Stimulated activated CD4-positive, alpha-beta T cell treated with anti-CD3 and anti-CD28 coated beads, Interleukin-15, amount 100 ng/mL, for 24 hours (primary cell): ENCODE results near the gene CORO1C.
"Not testable (repeated sequence)": the region's sequence is repeated elsewhere in the genome, so short reads cannot be mapped to it uniquely, and the experiment has no call there.

Source experiments
- DNase-seq: peaks from one replicate; pipeline ENCODE4 v3.0.0-alpha.2; 2020

Gene CORO1C

GRCh38 chr12:108671110-108671509, 60.2 kb downstream of the CORO1C start:
- no peak for DNase-seq

- no peak for DNase-seq
Observed at GRCh38 chr12:108670066-108670631, 61.2 kb downstream of the CORO1C start.

GRCh38 chr12:108668542-108668941, 62.8 kb downstream of the CORO1C start:
- no peak for DNase-seq

- DNase-seq: no peak
Observed at GRCh38 chr12:108668063-108668462, 63.3 kb downstream of the CORO1C start.

GRCh38 chr12:108667349-108667748, 64.0 kb downstream of the CORO1C start:
- no peak for DNase-seq

- no peak for DNase-seq
Observed at GRCh38 chr12:108666401-108666881, 64.9 kb downstream of the CORO1C start.

- no peak for DNase-seq
Observed at GRCh38 chr12:108665608-108666202, 65.6 kb downstream of the CORO1C start.

- peak; percentile 86 for DNase-seq
Observed at GRCh38 chr12:108664338-108665258, 66.7 kb downstream of the CORO1C start.

- DNase-seq: no peak
Observed at GRCh38 chr12:108663324-108664015, 67.8 kb downstream of the CORO1C start.

GRCh38 chr12:108658115-108658514, 73.2 kb downstream of the CORO1C start:
- not testable (repeated sequence) for DNase-seq

- no peak for DNase-seq
Observed at GRCh38 chr12:108657130-108657745, 74.1 kb downstream of the CORO1C start.

- not testable (repeated sequence) for DNase-seq
Observed at GRCh38 chr12:108656247-108656646, 75.1 kb downstream of the CORO1C start.

GRCh38 chr12:108655812-108656175, 75.5 kb downstream of the CORO1C start:
- DNase-seq: not testable (repeated sequence)

GRCh38 chr12:108654622-108655021, 76.7 kb downstream of the CORO1C start:
- not testable (repeated sequence) for DNase-seq

- no peak for DNase-seq
Observed at GRCh38 chr12:108653922-108654321, 77.4 kb downstream of the CORO1C start.

- no peak for DNase-seq
Observed at GRCh38 chr12:108653082-108653516, 78.2 kb downstream of the CORO1C start.

- no peak for DNase-seq
Observed at GRCh38 chr12:108650083-108650482, 81.2 kb downstream of the CORO1C start.

- no peak for DNase-seq
Observed at GRCh38 chr12:108649669-108650068, 81.6 kb downstream of the CORO1C start.

- no peak for DNase-seq
Observed at GRCh38 chr12:108649126-108649525, 82.2 kb downstream of the CORO1C start.

GRCh38 chr12:108648371-108648770, 82.9 kb downstream of the CORO1C start:
- DNase-seq: no peak

- DNase-seq: no peak
Observed at GRCh38 chr12:108647585-108648287, 83.6 kb downstream of the CORO1C start.
